SW480 (cell line): ENCODE measurements around the gene GATD1.

Source experiments
- DNase-seq: peaks from one replicate; pipeline ENCODE4 v3.0.0-alpha.2; 2016; ENCODE audit warnings: low spot score

Gene GATD1, protein sequence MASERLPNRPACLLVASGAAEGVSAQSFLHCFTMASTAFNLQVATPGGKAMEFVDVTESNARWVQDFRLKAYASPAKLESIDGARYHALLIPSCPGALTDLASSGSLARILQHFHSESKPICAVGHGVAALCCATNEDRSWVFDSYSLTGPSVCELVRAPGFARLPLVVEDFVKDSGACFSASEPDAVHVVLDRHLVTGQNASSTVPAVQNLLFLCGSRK

DNA sequence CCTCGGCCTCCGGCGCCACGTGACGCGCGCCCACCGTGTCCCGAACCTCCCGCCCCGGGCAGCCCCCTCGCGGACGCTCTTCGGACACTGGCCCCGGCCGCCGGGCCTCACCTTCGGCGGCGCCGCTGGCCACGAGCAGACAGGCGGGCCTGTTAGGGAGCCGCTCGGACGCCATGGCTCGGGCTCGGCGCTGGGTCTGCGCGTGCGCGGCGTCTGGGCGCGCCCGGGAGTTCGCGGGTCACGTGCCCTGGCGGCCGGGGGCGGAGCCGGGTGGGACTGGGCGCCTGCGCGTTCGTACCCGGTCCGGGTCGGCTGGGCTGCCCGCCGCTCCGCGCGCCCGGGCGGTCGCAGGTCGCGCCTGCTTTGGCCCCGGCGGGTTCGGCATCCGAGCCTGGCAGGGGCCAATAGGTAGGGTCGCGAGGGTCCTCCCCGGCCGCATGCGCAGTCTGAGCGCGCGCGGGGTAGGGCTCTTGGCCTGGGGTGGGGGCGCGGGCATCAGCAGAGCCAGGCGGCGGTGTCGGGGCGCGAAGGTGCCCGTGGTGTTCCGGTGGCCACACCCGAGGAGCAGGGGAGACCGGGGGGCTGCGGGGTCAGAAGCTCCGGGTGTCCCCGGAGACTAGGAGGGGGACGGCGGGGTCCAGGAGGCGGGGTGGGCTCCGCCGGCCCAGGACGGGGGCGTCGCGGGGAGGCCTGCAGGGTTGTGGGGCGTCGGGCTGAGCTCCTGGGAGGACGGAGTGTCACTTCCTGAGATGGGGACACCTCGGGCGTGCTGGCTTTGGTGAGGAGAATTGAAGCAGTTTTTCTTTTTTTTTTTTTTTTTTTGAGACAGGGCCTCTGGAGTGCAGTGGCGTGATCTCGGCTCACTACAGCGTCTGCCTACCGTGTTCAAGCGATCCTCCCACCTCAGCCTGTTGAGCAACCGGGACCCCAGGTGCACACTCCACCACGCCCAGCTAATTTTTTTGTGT is at the start of gene GATD1:
GATD1 (minus strand) TSS at position 200 of the 968 bp plus-strand sequence; CDS start at position 175, 25 bp downstream.
- peak; percentile 77 for DNase-seq

DNA sequence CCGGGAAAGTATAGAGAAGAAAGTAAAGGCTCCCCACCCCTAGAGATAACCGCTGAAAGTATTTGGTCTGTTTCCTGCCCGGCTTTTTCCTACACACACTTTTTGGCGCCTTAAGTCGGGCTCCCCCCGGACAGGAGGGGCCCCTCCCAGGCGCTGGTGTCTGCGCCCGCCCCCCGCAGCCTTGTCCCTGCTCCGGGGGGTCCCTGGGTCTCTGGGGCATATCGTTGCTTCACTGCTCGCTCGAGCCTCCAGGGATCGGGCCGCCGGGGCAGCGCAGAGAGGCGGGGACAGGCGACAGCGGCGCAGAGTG is 49.5 kb upstream of the GATD1 start:
- no peak for DNase-seq

GRCh38 chr11:826227-826621 is 48.9 kb upstream of the GATD1 start:
- DNase-seq, result no peak

DNA sequence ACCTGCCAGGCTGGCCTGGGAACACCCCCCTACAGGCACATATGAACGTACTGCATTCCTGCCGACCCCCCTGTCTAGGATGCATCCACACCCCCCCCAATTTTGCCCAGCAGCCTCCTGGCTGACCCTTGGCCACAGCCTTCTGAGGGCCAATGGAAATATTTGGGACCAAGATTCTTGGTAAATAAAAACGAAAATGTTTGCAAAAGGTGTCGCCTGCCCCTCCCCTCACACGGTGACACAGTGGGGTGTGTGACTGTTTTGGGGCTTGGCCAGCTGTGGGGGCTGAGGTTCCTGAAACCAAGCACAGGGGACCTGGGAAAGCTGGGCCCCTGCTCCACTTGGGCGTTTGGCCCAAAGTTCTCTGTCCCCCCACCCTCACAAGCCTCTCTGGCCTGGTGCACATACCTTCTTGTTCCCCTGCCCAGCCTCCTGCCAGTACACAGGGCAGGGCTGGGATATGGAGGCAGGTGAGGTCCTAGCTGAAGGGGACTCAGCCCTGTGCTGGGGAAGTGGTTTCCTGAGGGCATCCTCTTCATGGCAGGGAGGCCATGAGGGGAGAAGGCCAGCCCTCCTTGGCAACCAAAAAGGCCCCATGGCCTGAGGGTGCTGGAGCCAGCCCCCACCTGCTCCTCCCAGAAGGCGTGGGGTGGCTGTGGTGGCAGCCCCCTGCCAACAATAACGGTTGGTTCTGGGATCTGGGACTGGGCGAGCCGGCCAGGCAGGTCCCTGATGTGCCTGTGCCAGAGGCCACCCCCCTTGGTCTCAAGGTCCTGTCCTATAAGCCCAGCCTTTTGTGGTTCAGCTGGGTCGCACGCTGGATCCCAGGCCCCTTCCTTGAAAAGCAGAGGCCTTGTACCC is 48.3 kb upstream of the GATD1 start:
- no peak for DNase-seq

DNA sequence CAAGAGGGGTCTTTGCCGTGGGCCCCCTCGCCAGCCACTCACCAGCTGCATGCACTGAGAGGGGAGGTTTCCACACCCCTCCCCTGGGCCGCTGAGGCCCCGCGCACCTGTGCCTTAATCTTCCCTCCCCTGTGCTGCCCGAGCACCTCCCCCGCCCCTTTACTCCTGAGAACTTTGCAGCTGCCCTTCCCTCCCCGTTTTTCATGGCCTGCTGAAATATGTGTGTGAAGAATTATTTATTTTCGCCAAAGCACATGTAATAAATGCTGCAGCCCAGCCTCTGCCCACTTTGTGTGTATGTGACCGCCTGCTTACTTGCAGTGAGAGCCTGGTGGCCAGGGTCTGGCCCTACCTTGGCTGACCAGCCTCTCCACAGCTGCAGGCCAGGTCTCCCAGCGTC is 47.7 kb upstream of the GATD1 start:
- DNase-seq, result no peak

DNA sequence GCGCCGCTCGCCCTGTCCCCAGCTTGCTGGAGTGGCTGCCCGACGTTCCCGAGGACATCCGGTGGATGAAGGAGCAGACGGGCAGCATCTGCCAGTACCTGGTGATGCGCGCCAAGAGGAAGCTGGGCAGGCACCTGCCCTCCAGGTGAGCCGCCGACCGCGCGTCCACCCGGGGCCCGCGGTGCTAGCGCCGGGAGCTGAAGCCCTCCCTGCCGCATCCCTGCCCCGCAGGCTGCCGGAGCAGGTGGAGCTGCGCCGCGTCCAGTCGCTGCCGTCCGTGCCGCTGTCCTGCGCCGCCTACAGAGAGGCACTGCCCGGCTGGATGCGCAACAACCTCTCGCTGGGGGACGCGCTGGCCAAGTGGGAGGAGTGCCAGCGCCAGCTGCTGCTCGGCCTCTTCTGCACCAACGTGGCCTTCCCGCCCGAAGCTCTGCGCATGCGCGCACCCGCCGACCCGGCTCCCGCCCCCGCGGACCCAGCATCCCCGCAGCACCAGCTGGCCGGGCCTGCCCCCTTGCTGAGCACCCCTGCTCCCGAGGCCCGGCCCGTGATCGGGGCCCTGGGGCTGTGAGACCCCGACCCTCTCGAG is 47.1 kb upstream of the GATD1 start:
- no peak for DNase-seq

- no peak for DNase-seq
Observed at GRCh38 chr11:823441-824291, 46.4 kb upstream of the GATD1 start.

DNA sequence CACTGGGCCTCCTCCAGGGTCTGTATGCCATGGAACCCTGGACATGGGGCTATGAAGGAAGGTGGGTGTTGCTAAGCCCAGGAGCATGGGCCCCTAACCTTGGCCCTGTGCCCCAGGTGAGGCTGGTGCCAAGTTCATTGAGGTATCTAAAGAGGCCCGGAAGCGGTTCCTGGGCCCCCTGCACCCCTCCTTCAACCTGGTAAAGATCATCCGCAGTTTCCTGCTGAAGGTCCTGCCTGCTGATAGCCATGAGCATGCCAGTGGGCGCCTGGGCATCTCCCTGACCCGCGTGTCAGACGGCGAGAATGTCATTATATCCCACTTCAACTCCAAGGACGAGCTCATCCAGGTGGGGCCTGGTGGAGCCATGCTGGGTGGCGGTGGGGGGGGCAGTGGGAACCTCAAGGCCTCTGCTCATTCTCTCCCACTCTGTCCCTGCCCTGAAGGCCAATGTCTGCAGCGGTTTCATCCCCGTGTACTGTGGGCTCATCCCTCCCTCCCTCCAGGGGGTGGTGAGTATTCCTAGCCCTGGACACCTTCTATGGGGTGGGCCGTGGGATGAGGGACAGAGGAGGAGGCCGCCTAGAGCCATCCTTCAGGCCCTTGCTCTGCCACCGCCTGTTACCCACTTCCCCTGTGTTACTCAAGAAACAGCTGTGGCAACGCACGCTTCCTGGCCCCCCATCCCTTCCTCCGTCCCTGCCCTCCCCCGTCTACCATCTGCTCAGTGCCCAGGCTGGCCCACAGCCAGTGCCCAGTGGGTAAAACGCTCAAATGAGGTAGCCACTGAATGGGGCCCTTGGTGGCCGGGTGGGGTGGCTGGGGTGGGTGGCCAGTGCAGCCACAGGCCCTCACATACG is 44.5 kb upstream of the GATD1 start:
- DNase-seq, result no peak

DNA sequence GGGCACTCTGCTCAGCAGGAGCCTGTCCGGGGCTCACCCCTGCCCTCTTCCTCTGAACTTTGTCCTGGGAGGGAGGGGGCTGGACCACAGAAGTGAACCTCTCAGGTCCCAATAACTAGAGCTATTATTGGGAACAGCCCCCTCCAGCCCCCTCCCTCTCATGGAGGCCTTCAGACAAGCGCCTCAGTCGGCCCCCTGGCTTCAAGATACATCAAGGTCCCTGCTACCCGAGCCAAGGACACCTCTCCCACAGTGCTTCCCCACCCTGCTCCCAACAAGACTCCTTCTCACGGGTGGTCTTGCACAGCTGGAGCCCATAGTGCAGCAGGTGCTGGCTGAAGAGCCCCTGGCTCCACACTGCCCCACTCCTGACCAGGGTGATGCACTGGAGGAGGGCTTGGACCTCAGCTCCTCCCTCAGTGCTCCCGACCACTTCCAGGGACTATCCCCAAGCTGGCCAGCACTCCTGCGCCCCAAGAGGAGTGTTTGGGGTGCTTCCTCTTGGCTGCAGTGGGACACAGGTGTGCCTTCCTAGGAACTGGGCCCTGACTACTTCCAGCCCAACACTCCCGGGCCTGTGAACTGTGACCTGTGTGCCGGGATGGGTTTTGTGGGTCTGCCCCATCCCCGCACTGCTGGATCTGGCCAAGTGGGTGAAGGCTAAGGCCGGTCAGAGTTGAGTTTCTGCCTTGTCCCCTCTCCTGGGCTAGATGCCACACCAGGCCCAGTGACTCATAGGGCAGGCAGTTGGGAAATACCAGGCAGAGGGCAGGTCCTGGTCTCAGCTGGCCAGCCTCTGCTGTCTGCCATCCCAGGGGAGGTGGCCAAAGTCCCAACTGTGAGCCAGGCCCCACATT is 43.6 kb upstream of the GATD1 start:
- peak; percentile 73 for DNase-seq

GRCh38 chr11:819943-820649 is 42.8 kb upstream of the GATD1 start:
- peak; percentile 83 for DNase-seq

- DNase-seq, result peak; percentile 85
Observed at GRCh38 chr11:819129-819931, 42.0 kb upstream of the GATD1 start.

GRCh38 chr11:818396-819128 is 41.3 kb upstream of the GATD1 start, which contains the start of gene PNPLA2:
Gene PNPLA2 (plus strand): TSS chr11:818914. CDS start chr11:819719, 805 bp downstream.
- no peak for DNase-seq

GRCh38 chr11:816433-816779 is 39.1 kb upstream of the GATD1 start:
- DNase-seq, result no peak

DNA sequence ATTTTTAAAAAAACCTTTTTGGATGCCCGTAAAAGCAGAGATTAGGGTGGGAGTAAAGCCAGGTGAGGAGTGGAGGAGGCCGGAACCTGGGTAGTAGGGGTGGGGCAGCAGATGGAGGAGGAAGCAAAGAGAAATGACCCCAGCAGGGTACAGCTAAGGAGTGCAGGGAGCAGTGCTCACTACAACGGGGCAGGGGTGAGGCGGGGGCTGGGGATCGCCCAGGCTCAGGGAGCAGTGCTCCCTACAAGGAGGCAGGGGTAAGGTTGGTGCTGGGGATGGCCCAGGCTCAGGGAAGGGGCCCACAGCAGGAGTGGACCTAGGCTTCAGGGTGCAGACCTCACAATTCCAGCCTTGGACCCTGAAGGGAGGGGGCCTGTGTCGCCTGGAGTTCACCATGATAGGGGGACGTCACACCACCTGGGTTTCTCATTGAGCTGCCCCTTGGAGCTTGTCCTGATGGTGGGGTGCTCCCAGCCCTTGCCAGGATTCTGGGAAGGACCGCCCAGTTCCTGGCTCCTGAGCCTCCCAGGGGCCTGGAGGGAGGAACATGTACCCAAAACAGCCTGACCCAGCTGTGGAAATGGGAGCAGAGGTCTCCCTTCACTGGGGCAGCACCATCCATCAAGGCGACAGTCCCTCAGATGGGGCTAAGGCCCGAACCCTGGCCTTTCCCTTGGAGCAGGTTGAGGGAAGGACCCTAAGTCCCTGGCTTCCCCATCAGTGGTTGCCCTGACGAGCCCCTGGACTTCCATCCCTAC is 38.6 kb upstream of the GATD1 start:
- DNase-seq, result no peak

DNA sequence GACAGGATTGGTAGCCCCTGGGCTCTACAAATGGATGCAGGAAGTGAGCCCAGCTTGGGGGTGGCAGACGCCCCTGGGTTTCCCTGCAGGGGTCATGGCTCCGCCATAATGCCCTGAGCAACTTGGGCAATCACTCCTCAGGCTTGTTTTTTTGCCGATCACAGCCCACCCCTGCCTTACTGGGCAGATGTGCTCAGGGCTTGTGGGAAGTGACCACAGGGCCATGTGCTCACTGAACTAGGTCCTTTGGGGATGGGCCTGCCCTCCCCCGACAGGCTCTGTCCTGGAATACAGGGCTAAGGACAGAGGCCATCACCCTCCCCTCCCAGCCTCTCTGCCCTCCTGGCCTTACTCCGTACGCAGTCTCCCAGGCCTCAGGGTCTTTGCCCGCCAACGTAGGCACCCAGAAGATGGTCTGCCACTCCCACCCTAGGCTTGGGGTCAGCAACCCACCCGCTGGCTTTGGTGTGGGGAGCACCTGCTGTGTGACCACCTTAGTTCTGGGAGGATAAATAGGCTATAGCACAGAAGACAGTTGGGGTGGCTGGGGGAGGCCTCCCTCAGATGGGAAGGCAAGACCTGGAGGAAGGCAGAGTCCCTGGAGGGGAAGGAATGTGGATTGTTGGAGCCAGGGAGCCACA is 36.3 kb upstream of the GATD1 start:
- no peak for DNase-seq

GRCh38 chr11:813072-813455 is 35.8 kb upstream of the GATD1 start:
- DNase-seq, result no peak
